Medulla oblongata (tissue), 1 donor: ENCODE results near the gene IDH3G.

Experiments
- DNase-seq: peaks from one replicate; pipeline ENCODE4 v3.0.0-alpha.2; 2015; ENCODE audit errors: extremely low spot score

The IDH3G gene

GRCh38 chrX:153791104-153791852, 2.9 kb downstream of the IDH3G start:
- DNase-seq: no peak

DNA sequence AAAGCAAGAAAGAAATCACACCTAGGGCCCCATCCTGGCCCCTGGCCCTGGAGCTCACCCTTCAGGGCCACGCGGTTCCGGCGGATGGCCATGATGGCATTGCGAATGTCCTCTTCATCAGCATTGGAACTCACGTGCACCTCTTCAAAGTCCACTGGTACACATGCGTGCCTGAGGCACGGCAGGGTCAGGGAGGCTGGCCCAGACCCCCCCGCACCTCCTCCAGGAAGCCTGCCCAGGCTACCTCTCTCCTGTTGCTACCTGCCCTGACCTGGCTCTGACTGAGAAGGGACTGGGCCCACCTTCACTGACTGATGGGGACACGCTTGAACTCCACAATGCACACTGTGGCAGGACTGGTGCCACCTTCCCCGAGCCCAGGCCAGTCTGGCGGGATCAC, 4.5 kb downstream of the IDH3G start:
- DNase-seq: no peak

- DNase-seq: no peak
Observed at GRCh38 chrX:153786669-153787068, 7.5 kb downstream of the IDH3G start.

DNA sequence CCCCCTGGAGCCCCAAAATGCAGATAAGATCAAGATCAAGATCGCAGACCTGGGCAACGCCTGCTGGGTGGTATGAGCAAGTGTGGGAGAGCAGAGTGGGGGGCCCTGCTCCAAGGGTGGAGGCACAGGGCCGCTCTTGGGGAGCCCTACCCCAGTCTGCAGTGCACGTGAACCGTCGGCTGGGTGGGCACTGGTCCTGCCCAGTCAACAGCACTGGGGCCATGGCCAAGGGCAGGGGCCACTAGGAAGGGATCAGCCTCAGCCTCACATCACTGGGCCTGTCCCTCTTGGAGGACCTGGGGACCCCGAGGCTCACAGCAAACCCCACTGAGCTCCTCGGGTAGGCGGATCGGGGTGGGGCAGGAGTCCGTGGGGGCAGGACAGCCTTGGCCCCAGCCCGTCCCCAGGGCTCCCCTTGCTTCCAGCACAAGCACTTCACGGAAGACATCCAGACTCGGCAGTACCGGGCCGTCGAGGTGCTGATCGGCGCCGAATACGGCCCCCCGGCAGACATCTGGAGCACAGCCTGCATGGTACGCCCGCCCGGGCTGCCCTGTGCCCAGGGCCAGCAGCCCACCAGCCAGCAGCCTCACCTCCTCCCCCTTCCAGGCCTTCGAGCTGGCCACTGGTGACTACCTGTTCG, 9.7 kb downstream of the IDH3G start:
- DNase-seq: no peak

GRCh38 chrX:153783378-153784013, 10.7 kb downstream of the IDH3G start:
- DNase-seq: no peak

DNA sequence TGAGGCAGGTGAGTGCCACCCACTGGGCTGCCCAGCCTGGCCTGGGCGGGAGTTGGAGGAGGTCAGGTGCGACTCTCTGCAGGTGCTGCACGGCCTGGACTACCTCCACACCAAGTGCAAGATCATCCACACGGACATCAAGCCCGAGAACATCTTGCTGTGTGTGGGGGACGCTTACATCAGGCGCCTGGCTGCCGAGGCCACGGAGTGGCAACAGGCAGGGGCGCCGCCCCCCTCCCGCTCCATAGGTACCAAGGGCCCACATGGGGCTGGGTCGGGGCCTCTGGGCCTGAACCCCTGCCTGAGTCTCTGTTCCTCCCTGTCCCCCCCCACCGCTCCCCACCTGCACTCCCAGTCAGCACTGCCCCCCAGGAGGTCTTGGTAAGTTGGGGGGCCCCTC, 11.3 kb downstream of the IDH3G start:
- DNase-seq: no peak

GRCh38 chrX:153782313-153782712, 11.9 kb downstream of the IDH3G start:
- DNase-seq: no peak

DNA sequence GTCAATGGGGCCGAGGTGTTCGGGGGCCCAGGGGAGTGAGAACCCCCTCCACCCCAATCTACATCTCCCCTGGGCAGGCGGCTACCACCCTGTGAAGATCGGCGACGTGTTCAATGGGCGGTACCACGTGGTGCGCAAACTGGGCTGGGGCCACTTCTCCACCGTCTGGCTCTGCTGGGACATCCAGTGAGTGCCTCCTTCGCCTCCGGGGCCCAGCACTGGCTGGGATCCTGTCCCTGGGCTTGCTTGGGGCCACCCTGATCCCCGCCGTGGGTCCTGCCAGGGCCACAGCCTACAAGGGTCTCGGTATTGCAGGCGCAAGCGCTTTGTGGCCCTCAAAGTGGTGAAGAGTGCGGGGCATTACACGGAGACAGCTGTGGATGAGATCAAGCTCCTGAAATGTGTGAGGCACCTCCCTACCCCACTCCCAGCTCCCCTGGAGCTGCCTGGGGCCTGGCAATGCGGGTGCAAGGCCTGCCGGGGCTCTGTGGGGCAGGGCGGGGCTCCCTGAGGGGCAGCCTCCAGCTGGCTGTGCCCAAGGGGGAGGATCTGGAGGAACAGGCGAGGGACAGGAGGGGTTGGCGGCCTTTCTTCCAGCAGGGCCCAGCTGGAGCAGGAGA, 12.6 kb downstream of the IDH3G start:
- DNase-seq: no peak

GRCh38 chrX:153780678-153781427, 13.3 kb downstream of the IDH3G start, which contains the start of gene SRPK3:
Gene SRPK3, plus strand, starts transcription at chrX:153781041. Its CDS starts 46 bp downstream, at chrX:153781087.
- DNase-seq: no peak

DNA sequence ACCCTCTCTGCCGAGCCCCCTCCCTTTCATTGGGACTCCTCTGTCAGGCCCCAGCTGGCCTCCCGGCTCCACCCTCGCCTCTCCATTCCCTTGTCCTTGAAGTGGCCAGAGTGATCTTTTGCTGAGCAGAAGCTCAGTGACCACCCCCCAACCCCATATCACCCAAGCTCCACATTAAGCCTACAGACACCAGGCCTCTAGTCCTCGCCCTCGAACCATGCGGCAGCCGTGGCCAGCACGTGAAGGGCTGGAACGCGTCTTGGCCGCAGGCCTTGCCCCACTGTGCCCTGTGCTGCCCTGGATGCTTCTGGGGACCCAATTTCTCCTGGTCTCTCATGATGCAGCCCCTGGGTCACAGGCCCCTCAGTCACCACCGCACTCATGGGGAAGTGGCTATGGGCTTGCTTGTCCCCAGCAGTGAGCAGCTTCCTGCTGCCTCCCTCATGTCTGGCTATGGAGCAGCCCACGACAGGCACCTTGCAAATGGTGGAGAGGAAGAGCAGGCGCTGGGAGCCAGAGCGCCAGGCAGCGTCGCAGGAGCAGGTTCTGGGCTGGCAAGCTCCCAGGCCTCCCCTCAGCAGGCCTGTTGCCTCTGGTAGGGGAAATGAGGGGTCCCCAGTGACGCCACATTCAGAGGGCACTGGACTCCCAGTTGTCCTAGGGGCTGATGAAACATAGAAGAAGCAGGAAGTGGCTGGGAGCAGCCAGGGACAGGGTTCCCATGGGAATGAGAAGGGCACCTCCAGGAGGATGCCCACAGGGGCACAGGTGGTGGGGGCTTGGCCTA, 14.1 kb downstream of the IDH3G start:
- DNase-seq: no peak

GRCh38 chrX:153778684-153779101, 15.5 kb downstream of the IDH3G start:
- DNase-seq: no peak

DNA sequence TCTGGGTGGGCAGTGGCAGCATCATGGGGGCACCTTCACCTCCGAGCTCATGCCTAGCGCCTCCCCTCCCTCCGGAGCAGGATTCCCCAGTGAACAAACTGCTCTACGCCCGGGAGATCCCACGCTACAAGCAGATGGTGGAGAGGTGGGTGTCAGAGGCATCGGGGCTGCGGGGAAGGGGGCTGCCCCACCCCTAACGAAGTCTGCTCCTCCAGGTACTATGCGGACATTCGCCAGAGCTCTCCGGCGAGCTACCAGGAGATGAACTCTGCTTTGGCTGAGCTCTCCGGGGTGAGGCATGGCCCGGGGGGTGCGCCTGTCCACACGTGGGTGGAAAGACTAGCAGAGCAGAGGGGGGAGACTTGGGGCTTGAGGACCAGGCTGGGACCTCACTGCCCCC, 16.0 kb downstream of the IDH3G start:
- no peak for DNase-seq

DNA sequence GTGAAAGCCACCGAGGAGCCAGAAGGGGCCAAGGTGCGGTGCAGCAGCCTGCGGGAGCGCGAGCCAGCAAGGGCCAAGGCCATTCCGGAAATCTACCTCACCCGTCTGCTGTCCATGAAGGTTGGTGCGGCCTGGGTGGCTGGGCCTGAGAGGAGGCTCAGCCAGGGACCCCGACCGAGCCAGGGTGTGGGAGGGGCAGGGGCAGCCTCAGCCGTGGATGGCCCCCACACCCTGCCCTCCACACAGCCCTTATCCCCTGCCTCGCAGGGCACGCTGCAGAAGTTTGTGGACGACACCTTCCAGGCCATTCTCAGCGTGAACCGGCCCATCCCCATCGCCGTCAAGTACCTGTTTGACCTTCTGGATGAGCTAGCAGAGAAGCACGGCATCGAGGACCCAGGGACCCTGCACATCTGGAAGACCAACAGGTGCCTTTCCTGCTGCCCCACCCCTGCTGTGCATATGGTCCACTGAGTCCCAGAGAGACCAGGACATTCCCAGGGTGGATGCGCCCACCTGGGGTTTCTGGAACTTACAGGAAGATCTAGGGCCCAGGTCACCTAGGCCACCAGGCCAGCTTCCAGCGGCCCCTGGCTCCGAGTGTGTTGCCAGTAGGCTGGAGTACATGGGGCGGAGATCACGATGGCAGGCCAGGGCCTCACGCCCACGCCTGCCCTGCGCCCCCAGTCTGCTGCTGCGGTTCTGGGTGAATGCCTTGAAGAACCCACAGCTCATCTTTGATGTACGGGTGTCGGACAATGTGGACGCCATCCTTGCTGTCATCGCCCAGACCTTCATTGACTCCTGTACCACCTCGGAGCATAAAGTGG, 16.7 kb downstream of the IDH3G start:
- DNase-seq: no peak

DNA sequence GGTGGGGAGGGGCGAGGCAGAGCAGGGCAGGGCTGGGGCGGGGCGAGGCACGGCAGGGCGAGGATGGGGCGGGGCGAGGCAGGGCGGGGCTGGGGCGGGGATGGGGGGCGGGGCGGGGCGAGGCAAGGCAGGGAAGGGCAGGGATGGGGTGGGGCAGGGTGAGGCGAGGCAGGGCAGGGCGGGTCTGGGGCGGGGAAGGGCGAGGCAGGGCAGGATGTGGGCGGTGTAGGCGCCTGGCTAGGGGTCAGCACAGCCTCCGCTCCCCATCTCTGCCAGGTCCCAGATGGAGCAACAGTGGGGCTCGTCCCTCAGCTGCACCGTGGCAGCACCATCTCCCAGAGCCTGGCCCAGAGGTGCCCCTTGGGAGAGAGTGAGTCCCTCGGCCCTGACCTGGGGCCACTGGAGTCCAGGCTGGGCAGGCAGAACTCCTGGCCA, 17.5 kb downstream of the IDH3G start:
- no peak for DNase-seq

DNA sequence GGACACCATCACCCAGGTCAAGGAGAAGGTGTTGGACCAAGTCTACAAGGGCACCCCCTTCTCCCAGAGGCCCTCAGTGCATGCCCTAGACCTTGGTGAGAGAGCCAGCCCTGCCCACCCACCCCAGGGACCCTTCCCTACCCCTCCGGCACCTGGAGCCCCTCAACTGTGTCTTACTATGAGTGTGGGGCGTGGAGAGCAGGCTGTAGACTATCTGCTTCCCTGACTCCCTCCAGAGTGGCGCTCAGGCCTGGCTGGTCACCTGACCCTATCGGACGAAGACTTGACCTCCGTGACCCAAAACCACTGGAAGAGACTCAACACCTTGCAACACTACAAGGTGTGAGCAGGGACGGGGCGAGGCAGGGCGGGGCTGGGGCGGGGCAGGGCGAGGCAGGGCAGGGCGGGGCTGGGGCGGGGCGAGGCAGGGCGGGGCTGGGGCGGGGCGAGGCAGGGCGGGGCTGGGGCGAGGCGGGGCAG, 18.0 kb downstream of the IDH3G start:
- no peak for DNase-seq

DNA sequence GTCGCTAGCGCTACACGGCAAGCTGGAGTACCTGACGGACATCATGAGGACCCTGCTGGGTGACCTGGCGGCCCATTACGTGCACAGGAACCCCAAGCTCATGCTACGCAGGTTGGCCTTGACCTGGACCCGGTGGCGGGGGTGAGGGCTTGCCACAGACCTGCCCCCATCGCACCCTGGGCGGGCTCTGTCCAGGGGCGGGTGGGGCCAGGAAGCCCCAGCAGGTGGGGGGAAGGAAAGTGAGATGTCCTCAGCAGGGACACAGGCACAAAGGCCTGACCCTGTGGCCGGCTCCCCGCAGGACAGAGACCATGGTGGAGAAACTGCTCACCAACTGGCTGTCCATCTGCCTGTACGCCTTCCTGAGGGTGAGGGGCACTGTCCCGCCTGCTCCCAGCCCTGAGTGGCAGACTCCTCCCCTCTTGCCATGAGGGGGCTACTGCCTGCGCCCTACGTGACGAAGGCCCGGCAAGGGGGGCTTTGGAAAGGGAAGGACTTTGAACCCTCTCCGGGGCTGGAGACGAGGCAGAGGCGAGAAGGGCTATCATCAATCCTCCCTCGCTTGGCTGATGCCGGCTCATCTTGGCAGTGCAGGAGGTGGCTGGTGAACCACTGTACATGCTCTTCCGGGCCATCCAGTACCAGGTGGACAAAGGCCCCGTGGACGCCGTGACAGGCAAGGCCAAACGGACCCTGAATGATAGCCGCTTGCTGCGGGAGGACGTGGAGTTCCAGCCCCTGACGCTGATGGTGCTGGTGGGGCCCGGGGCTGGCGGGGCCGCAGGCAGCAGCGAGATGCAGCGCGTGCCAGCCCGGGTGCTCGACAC, 18.7 kb downstream of the IDH3G start:
- no peak for DNase-seq

DNA sequence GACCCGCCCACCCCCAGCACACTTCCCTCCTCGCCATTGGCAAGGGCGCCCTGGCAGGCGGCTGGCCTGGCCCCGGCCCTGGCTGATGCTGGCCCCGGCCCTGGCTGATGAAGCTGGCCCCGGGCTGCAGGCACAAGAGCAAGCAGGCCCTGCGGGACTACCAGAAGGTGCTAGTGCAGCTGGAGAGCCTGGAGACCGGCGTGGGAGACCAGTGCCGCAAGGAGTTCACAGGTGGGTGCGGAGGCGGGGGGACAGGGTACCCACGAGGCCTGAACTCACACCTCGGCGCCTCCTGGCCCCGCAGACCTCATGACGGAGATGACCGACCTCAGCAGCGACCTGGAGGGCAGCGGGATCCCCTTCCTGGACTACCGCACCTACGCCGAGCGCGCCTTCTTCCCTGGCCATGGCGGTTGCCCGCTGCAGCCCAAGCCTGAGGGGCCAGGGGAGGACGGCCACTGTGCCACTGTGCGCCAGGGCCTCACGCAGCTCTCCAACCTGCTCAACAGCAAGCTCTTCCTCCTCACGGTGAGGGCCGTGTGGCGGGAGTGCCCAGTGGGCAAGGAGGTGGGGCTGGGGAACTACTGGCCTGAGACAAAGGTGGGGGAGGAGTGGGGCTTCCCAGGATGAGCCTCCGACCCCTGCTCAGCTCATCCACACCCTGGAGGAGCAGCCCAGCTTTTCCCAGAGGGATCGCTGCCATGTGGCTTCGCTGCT, 19.4 kb downstream of the IDH3G start:
- no peak for DNase-seq
